Fibroblast of lung (primary cell): ENCODE measurements around the gene ACSM5.

Experiments used
- CTCF ChIP-seq, 2 donors: IDR thresholded peaks in 1 of 2; conservative IDR thresholded peaks in 1 of 2; 1 replicate in 1 of 2; 2 replicates in 1 of 2; pipeline ENCODE4 v1.5.1; 2011 to 2012; ENCODE audit warnings: low read length in 2 of 2, control low read depth in 1 of 2, inconsistent platforms in 1 of 2, low read depth in 1 of 2, mild to moderate bottlenecking in 1 of 2
- EZH2 ChIP-seq: IDR thresholded peaks from 2 replicates; pipeline ENCODE4 v1.5.1; 2012; ENCODE audit warnings: low read length, control low read depth, mild to moderate bottlenecking; ENCODE audit errors: missing control alignments

- TF ChIP-seq CTCF (conservative IDR thresholded peaks at IDR 0.05 in 1 of 2, IDR thresholded peaks at IDR 0.05 in 1 of 2; ENCODE audit: low read depth in 1 of 2, low read length in 2 of 2) (no peak), EZH2 (no peak)
Observed at GRCh38 chr16:20441191-20441590, 31.9 kb downstream of the ACSM5 start.
